SK-N-SH (cell line): Measurements from ENCODE around the gene COX5B. TPM values are rescaled to one million over a fixed set of nuclear protein-coding genes. Genes with fewer than 3 reads are reported as not detected.

Experiments used
- CTCF ChIA-PET: fragments of 300-600, 350-600 bp; formaldehyde crosslinking; extraction: SDS; loops from one replicate; lab custom pipeline; 2021; lab: Yijun Ruan, JAX
- POLR2A ChIA-PET: fragments of 350-600 bp; sonication (Branson Sonifier 250); formaldehyde crosslinking; extraction: SDS; loops from one replicate; lab custom pipeline; 2020; ENCODE audit warnings: antibody characterized with exemption, inconsistent platforms; lab: Yijun Ruan, JAX
- DNase-seq: peaks from one replicate; pipeline ENCODE4 v3.0.0; 2012
- H2AFZ ChIP-seq: fragments of 200-600 bp; sonication (generic); 2 replicates; pipeline ENCODE4 v1.8.1; 2016; ENCODE audit warnings: antibody characterized with exemption, mild to moderate bottlenecking, low read depth
- H3F3A ChIP-seq: fragments of 200-600 bp; sonication (generic); replicated peaks from 2 replicates; pipeline ENCODE3; 2016; ENCODE audit warnings: antibody characterized with exemption, mild to moderate bottlenecking; ENCODE audit not compliant: insufficient read depth
- H3K27ac ChIP-seq, 2 experiments: fragments of 200-500 bp in 1 of 2; fragments of 200-600 bp in 1 of 2; sonication (Bioruptor generic) in 1 of 2; sonication (generic), shearing (Covaris generic) in 1 of 2; 2 replicates each; pipeline versions ENCODE4 v1.5.1 to v1.6.1; 2014 to 2016; ENCODE audit warnings: low read depth in 2 of 2, inconsistent platforms in 1 of 2, low read length in 1 of 2, mild to moderate bottlenecking in 1 of 2, mixed read lengths in 1 of 2
- H3K27me3 ChIP-seq: fragments of 200-600 bp; sonication (generic), shearing (Covaris generic); 2 replicates; pipeline ENCODE4 v1.6.1; 2016; ENCODE audit warnings: mixed run types; ENCODE audit not compliant: insufficient read depth
- H3K36me3 ChIP-seq, 2 experiments: fragments of 200-500 bp in 1 of 2; fragments of 200-600 bp in 1 of 2; sonication (Bioruptor generic) in 1 of 2; sonication (generic) in 1 of 2; replicated peaks in 1 of 2; 2 replicates each; pipeline versions ENCODE3 to v1.5.1; 2014 to 2016; ENCODE audit warnings: low read length in 1 of 2, mild to moderate bottlenecking in 1 of 2; ENCODE audit not compliant: insufficient read depth in 2 of 2, control insufficient read depth in 1 of 2
- H3K4me1 ChIP-seq, 2 experiments: fragments of 200-500 bp in 1 of 2; fragments of 200-600 bp in 1 of 2; sonication (Bioruptor generic) in 1 of 2; sonication (generic), shearing (Covaris generic) in 1 of 2; 2 replicates each; pipeline versions ENCODE4 v1.5.1 to v1.6.1; 2014 to 2016; ENCODE audit warnings: low read depth in 1 of 2, low read length in 1 of 2, mixed run types in 1 of 2; ENCODE audit not compliant: insufficient read depth in 2 of 2, control insufficient read depth in 1 of 2
- H3K4me2 ChIP-seq: fragments of 200-600 bp; sonication (generic), shearing (Covaris generic); 2 replicates; pipeline ENCODE4 v1.6.1; 2017; ENCODE audit warnings: mixed run types
- H3K4me3 ChIP-seq, 2 experiments: fragments of 200-500 bp in 1 of 2; fragments of 200-600 bp in 1 of 2; sonication (Bioruptor generic) in 1 of 2; sonication (generic), shearing (Covaris generic) in 1 of 2; 2 replicates each; pipeline versions ENCODE4 v1.5.1 to v1.8.1; 2014 to 2016; ENCODE audit warnings: low read depth in 2 of 2, inconsistent platforms in 1 of 2, low read length in 1 of 2, mild to moderate bottlenecking in 1 of 2, mixed read lengths in 1 of 2, moderate library complexity in 1 of 2
- H3K79me2 ChIP-seq: fragments of 200-600 bp; sonication (generic); 2 replicates; pipeline ENCODE4 v1.8.1; 2017; ENCODE audit warnings: mild to moderate bottlenecking; ENCODE audit not compliant: insufficient read depth
- H3K9ac ChIP-seq: fragments of 200-600 bp; sonication (generic); 2 replicates; pipeline ENCODE4 v1.6.1; 2017; ENCODE audit warnings: mixed run types
- H3K9me2 ChIP-seq: fragments of 200-600 bp; sonication (generic); 2 replicates; pipeline ENCODE4 v1.6.1; 2017; ENCODE audit warnings: mixed run types
- H3K9me3 ChIP-seq: fragments of 200-600 bp; sonication (generic); 2 replicates; pipeline ENCODE4 v1.6.1; 2017; ENCODE audit warnings: mixed run types, mild to moderate bottlenecking, moderate library complexity
- H4K20me1 ChIP-seq: fragments of 200-600 bp; sonication (generic); 2 replicates; pipeline ENCODE4 v1.6.1; 2017; ENCODE audit warnings: mild to moderate bottlenecking, mixed run types; ENCODE audit not compliant: insufficient read depth
- CTCF ChIP-seq: fragments of 200-600 bp; sonication (generic); IDR thresholded peaks from 2 replicates; pipeline ENCODE4 v1.6.1; 2017; ENCODE audit warnings: antibody characterized with exemption, mild to moderate bottlenecking, moderate library complexity
- ELF1 ChIP-seq: IDR thresholded peaks from 2 replicates; pipeline ENCODE4 v1.4.0; 2012
- FOSL2 ChIP-seq: IDR thresholded peaks from 2 replicates; pipeline ENCODE4 v1.4.0; 2012; ENCODE audit warnings: low read depth, mild to moderate bottlenecking, moderate library complexity, borderline replicate concordance
- FOXJ3 ChIP-seq: sonication (generic); formaldehyde crosslinking; IDR thresholded peaks from 2 replicates; pipeline ENCODE4 v1.5.1; 2020; ENCODE audit warnings: mild to moderate bottlenecking, missing genetic modification reagents
- JUND ChIP-seq: IDR thresholded peaks from 2 replicates; pipeline ENCODE4 v1.4.0; 2012
- MAX ChIP-seq: IDR thresholded peaks from 2 replicates; pipeline ENCODE4 v1.4.0; 2012; ENCODE audit warnings: low read depth
- MXI1 ChIP-seq: IDR thresholded peaks from 2 replicates; pipeline ENCODE4 v1.6.1; 2012; ENCODE audit warnings: mild to moderate bottlenecking, low read depth, low read length, improper control_type of control experiment
- NFIC ChIP-seq: IDR thresholded peaks from 2 replicates; pipeline ENCODE4 v1.4.0; 2012; ENCODE audit warnings: borderline replicate concordance
- NRF1 ChIP-seq: IDR thresholded peaks from 2 replicates; pipeline ENCODE4 v1.6.1; 2012; ENCODE audit warnings: low read depth, mild to moderate bottlenecking, low read length
- RAD21 ChIP-seq: IDR thresholded peaks from 2 replicates; pipeline ENCODE4 v1.6.1; 2012; ENCODE audit warnings: mild to moderate bottlenecking, low read length
- RXRA ChIP-seq: IDR thresholded peaks from 2 replicates; pipeline ENCODE4 v1.4.0; 2012; ENCODE audit warnings: low read depth, mild to moderate bottlenecking, borderline replicate concordance
- SIN3A ChIP-seq: IDR thresholded peaks from 2 replicates; pipeline ENCODE4 v1.6.1; 2012; ENCODE audit warnings: low read depth, mild to moderate bottlenecking, low read length, moderate library complexity, borderline replicate concordance
- TCF12 ChIP-seq: IDR thresholded peaks from 2 replicates; pipeline ENCODE4 v1.4.0; 2012
- USF1 ChIP-seq: IDR thresholded peaks from 2 replicates; pipeline ENCODE4 v1.4.0; 2012; ENCODE audit warnings: low read depth, borderline replicate concordance
- USF2 ChIP-seq: fragments of 150-350 bp; IDR thresholded peaks from 2 replicates; pipeline ENCODE4 v1.6.1; 2017; ENCODE audit warnings: antibody characterized with exemption, low read length, low read depth, borderline replicate concordance
- YY1 ChIP-seq: IDR thresholded peaks from 2 replicates; pipeline ENCODE4 v1.4.0; 2012; ENCODE audit warnings: low read depth, mild to moderate bottlenecking
- WGBS: methylation state at CpG from one replicate; pipeline ENCODE4 v1.1.6; 2017; ENCODE audit warnings: low lambda C conversion rate; 5-methylcytosine and 5-hydroxymethylcytosine counted together
- polyA plus RNA-seq, 3 experiments: library from polyadenylated mRNA; depleted of rRNA; stranded (reverse); fragments of >200 nt; gene quantifications; 2 replicates each; pipeline ENCODE4 v1.2.3, GENCODE V29; 2012

COX5B gene
- polyA plus RNA-seq, 1 of the 3 experiments (the other 2 are of a cell fraction): 702 TPM

- Histone ChIP-seq H3K4me2 (no peak overlapping the region), H3K4me3 (no peak overlapping the region), H3K36me3 (peaks cover 37 to 39% of the 10 kb centered on the region in 2 experiments), H3K9me2 (no peaks in the 10 kb centered on the region), H3K9ac (no peak overlapping the region), H3K9me3 (no peaks in the 10 kb centered on the region), H3K79me2 (no peaks in the 10 kb centered on the region), H3F3A (peaks cover 5% of the 10 kb centered on the region), H2AFZ (no peak overlapping the region), H3K27me3 (no peaks in the 10 kb centered on the region), H3K27ac (no peak overlapping the region), H3K4me1 (no peaks in the 10 kb centered on the region), H4K20me1 (no peaks in the 10 kb centered on the region)
- 90% methylated on average over 2 of the region's 2 CpGs for whole genome bisulfite sequencing
- DNase-seq: no peak
- POLR2A ChIA-PET: interaction anchor here (1.5 kb wide), 1 partner anchor 8 kb away, joined by 3 read pairs; the partner anchor contains the start of gene COX5B
- CTCF ChIA-PET: no interaction called here
- TF ChIP-seq FOXJ3 (CRISPR knock-in tag) (no peak), MAX (no peak), SIN3A (no peak), YY1 (no peak), ELF1 (no peak)
These were observed 7.6 kb downstream of the COX5B start for GRCh38 chr2:97653473-97653872.

GRCh38 chr2:97653874-97654273 is 8.0 kb downstream of the COX5B start:
- Histone ChIP-seq H3K4me3 (no peak overlapping the region), H3K4me1 (no peaks in the 10 kb centered on the region), H3K79me2 (no peaks in the 10 kb centered on the region), H3F3A (peaks cover 5% of the 10 kb centered on the region), H3K9me3 (no peaks in the 10 kb centered on the region), H3K27me3 (no peaks in the 10 kb centered on the region), H3K27ac (no peak overlapping the region), H3K9ac (no peak overlapping the region), H3K36me3 (peaks cover 33 to 39% of the 10 kb centered on the region in 2 experiments), H2AFZ (no peak overlapping the region), H3K9me2 (no peaks in the 10 kb centered on the region), H4K20me1 (no peaks in the 10 kb centered on the region), H3K4me2 (no peak overlapping the region)
- DNase-seq: no peak
- ChIA-PET CTCF (no interaction called here), POLR2A (interaction anchor here (1.5 kb wide), 1 partner anchor 8 kb away, joined by 3 read pairs; the partner anchor contains the start of gene COX5B)
- WGBS: 100% methylated on average over 1 of the region's 1 CpG
- TF ChIP-seq SIN3A (no peak), FOSL2 (no peak), ELF1 (no peak), RXRA (no peak), MXI1 (no peak), NFIC (no peak), NRF1 (no peak)

GRCh38 chr2:97654309-97654708 is 8.4 kb downstream of the COX5B start:
- Histone ChIP-seq H3K27ac (no peak overlapping the region), H3K4me2 (no peak overlapping the region), H3F3A (peaks cover 5% of the 10 kb centered on the region), H3K9me3 (no peaks in the 10 kb centered on the region), H3K4me3 (no peak overlapping the region), H3K27me3 (no peaks in the 10 kb centered on the region), H3K4me1 (no peaks in the 10 kb centered on the region), H3K79me2 (no peaks in the 10 kb centered on the region), H3K9ac (no peak overlapping the region), H2AFZ (no peak overlapping the region), H3K9me2 (no peaks in the 10 kb centered on the region), H3K36me3 (peaks cover 28 to 39% of the 10 kb centered on the region in 2 experiments), H4K20me1 (no peaks in the 10 kb centered on the region)
- ChIA-PET CTCF (no interaction called here), POLR2A (interaction anchor here (1.5 kb wide), 1 partner anchor 8 kb away, joined by 3 read pairs; the partner anchor contains the start of gene COX5B)
- 98% methylated on average over 5 of the region's 5 CpGs for WGBS
- DNase-seq: no peak
- TF ChIP-seq JUND (no peak), CTCF (no peak), USF1 (no peak), TCF12 (no peak), USF2 (no peak), RAD21 (no peak), MAX (no peak)
